Measurements from ENCODE around the gene CREM.

- TF ChIP-seq CTCF (IDR thresholded peaks at IDR 0.05) (no peak), POLR2A (IDR thresholded peaks at IDR 0.05) (no peak)
Observed at GRCh38 chr10:35217455-35217854, 90.8 kb downstream of the CREM start.

Data from sigmoid colon (tissue), 3 donors.